ENCODE results near the gene USP43.

DNA sequence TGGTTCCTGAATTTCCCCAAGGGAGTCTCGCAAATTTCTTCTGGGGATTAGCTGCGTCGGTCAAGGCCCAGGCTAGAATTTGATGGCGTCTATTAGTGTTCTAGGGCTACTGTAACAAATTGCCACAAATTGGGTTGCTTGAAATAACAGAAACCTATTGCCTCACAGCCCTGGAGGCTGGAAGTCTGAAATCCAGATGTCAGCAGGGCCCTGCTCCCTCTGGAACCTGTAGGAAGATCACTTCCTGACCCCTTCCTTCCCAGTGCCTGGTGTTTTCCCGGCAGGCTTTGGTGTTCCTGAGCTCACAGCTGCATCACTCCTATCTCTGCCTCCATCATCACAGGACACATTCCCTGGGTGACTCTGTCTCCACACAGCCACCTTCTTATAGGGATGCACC is 121.7 kb downstream of the USP43 start:
- TF ChIP-seq, protein P1, sequence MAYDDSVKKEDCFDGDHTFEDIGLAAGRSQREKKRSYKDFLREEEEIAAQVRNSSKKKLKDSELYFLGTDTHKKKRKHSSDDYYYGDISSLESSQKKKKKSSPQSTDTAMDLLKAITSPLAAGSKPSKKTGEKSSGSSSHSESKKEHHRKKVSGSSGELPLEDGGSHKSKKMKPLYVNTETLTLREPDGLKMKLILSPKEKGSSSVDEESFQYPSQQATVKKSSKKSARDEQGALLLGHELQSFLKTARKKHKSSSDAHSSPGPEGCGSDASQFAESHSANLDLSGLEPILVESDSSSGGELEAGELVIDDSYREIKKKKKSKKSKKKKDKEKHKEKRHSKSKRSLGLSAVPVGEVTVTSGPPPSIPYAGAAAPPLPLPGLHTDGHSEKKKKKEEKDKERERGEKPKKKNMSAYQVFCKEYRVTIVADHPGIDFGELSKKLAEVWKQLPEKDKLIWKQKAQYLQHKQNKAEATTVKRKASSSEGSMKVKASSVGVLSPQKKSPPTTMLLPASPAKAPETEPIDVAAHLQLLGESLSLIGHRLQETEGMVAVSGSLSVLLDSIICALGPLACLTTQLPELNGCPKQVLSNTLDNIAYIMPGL (CRISPR knock-in tag; IDR thresholded peaks at IDR 0.05; ENCODE audit: borderline replicate concordance), result no peak
- TF ChIP-seq POLR2A (IDR thresholded peaks at IDR 0.05; ENCODE audit: low read length), result no peak
- TF ChIP-seq, protein P2, sequence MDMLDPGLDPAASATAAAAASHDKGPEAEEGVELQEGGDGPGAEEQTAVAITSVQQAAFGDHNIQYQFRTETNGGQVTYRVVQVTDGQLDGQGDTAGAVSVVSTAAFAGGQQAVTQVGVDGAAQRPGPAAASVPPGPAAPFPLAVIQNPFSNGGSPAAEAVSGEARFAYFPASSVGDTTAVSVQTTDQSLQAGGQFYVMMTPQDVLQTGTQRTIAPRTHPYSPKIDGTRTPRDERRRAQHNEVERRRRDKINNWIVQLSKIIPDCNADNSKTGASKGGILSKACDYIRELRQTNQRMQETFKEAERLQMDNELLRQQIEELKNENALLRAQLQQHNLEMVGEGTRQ (IDR thresholded peaks at IDR 0.05), result no peak
- TF ChIP-seq RFX5 (IDR thresholded peaks at IDR 0.05), result no peak
- TF ChIP-seq CHD2 (IDR thresholded peaks at IDR 0.05; ENCODE audit: low read length, partially characterized antibody), result no peak

Measured in A549 (cell line).